GM19193 (cell line): ENCODE measurements around the gene DNAJC27.

Experiments
- POLR2A ChIP-seq: IDR thresholded peaks from 4 replicates; pipeline ENCODE4 v1.6.1; 2011; ENCODE audit not compliant: insufficient read depth, insufficient read length; ENCODE audit errors: extremely low read depth

The DNAJC27 gene

DNA sequence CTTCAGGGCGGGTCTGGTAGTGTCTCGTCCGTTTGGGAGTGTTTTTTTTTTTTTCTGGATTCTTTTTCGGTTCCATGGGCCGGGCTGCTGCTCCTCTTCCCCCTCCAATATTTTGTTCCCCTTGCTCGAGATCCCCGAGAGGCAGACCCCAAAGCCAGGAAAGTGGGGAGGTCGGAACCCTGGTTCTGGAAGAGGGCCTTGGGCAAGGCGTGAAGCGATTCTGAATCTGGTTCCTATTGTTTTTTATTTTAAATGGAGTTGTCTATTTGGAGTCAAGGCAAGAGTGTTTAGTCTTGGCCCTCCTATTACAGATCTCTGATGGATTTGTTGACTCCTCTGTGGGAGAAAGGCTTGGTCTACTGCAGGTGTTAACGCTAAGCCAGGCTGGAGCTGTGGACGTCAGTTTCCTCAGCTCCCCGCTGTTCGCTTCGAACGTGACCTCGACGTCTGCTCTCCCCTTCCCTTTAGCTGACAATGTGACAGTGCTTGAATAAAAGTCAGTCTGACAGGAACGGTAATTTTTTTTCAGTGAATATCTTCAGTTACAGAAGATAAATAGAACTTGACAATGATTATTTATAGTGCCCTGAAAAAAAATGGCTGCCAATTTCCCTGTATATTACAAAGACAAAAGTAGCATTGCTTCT is 683 bp upstream of the DNAJC27 start:
- no peak for TF ChIP-seq POLR2A

GRCh38 chr2:24971286-24971535 is 544 bp downstream of the DNAJC27 start:
- no peak for TF ChIP-seq POLR2A

DNA sequence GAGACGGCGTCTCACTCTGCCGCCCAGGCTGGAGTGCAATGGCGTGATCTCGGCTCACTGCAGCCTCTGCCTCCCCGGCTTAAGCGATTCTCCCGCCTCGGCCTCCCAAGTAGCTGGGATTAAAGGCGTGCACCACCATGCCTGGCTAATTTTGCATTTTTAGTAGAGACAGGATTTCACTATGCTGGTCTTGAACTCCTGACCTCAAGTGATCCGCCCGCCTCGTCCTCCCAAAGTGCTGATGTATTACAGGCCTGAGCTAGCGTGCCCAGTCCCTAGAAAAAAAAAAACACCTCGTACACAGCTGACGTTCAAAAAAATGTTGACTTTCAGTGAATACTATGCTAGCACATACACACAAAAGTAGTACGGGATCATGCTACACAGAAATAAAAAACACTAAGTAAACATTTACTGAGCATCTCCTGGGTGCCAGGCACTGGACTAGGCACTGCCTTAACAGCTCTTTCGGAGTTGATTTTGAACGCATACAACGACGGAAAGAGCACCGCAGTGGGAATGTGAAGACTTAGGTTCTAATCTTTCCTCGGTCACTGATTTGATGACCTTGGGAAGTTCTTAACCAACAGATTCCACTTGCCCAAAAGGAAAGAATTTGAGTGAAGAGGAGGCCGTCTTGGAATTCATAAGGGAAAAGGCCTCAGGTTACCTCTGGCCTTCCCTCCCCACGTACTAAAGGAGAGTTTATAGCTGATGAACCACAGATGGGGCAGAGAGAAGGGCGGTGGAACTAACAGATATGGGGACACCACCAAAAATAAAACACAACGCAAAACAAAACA is 1.1 kb downstream of the DNAJC27 start:
- TF ChIP-seq POLR2A = no peak

GRCh38 chr2:24969784-24970183 is 2.0 kb downstream of the DNAJC27 start:
- no peak for TF ChIP-seq POLR2A

- TF ChIP-seq POLR2A = no peak
Measured at GRCh38 chr2:24961903-24962302, 9.9 kb downstream of the DNAJC27 start.

- no peak for TF ChIP-seq POLR2A
Measured at GRCh38 chr2:24959761-24960160, 12.0 kb downstream of the DNAJC27 start.

- no peak for TF ChIP-seq POLR2A
Measured at GRCh38 chr2:24958411-24958935, 13.3 kb downstream of the DNAJC27 start.

DNA sequence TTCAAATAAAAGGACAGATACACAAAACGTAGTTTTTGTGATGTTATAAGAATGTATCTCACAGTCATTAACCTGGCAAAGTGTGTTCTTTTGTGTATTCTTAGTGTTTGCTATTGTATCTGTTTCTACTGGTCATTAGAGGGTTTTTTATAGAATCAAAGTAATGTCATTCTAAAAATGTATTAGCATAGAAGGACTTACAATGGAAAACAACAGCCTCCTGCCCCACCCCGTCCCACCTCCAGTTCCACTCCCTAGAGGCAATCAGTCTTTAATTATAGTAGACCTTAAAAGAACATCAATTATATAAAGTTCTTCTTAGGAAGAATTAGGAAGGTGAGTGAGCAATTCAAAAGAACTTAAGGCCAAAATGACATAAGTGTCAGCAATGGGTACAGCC is 13.8 kb downstream of the DNAJC27 start:
- TF ChIP-seq POLR2A = no peak

DNA sequence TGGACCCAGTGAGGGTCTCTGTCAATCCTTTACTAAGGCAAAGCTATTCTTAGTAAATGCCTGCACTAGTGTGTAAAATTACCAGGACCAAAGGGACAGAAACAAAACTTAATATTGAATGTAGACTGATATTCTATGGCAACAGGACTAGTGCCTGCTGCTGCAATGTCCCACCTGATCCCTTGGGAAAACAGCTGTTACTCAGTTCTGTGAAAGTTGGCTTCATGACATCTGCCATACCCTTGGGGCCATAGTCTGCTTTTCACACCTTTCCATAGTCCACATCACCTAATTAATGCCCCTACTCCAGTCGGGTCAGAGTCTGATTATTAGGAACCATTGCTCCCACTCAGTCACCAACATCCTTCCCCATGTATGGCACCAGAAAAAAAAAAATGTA is 14.5 kb downstream of the DNAJC27 start:
- TF ChIP-seq POLR2A = no peak

GRCh38 chr2:24955921-24956320 is 15.8 kb downstream of the DNAJC27 start:
- no peak for TF ChIP-seq POLR2A

GRCh38 chr2:24955232-24955631 is 16.5 kb downstream of the DNAJC27 start:
- TF ChIP-seq POLR2A = no peak

DNA sequence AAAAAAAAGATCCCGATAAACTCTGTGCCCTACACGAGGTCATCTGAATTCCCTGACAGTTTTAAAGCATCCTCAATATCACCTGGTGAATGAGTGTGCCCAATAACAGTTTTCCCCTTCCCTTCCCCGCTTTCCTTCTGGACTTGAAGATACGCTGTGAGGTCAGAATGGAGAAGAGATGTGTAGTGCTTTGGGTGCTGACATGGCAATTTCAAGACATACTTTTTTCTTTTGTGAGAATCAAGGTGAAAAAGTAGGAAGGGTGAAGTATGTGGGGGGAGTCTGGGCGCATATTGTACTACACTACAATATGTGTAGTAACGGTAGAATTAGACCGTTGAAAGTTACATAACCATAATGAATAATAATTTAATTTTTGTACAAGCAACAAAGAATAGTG is 21.7 kb downstream of the DNAJC27 start:
- TF ChIP-seq POLR2A = no peak

DNA sequence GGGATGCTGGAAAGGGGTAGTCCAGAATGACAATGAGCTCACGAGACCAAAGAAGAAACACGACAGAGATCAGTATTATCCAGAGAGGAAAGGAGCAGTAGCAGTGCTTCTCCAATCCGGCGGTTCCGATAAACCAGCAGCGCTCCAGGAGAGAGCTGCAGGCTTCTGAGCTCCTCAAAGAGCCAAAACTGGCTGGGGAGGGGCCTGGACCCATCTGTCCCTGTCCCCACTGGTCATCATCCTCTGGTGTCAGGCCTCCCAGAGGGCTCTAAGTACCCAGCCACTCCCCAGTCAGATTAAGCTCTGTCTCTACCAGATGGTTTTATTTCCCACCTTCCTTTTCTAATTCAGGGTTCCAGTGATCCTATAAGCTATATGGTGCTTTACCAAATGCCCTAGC is 23.2 kb downstream of the DNAJC27 start:
- TF ChIP-seq POLR2A = no peak

- TF ChIP-seq POLR2A = no peak
Measured at GRCh38 chr2:24947561-24948157, 24.1 kb downstream of the DNAJC27 start.

DNA sequence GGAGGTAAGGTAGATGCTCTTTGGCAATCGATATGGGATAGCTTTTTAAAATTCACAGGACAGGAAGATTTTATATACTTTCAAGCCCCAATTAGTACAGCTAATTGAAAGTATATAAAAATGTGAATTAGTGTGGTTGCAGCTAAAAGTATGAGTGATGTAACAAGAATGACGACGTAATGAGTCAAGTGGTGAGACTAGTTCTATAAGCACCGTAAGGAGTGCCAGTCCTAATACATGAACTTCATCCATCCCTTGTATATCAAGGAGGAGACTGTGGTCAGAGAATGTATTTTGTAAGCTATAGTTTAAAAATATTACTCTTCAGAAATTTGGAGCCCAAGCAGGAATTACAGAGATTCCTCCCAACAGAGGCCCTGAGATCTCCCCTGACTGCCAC is 25.8 kb downstream of the DNAJC27 start:
- no peak for TF ChIP-seq POLR2A
